Measurements from ENCODE around the gene RGS17.
A peak's percentile ranks its signal among the peaks of the same experiment; 100 is the strongest.
"Not testable (repeated sequence)": the region's sequence is repeated elsewhere in the genome, so short reads cannot be mapped to it uniquely, and the experiment has no call there.

Gene RGS17

GRCh38 chr6:153001767-153002612 is 129.1 kb downstream of the RGS17 start:
- Histone ChIP-seq H3K18ac (ENCODE audit: low read length) (peak overlapping the region; percentile 51), H2AFZ (ENCODE audit: low read length) (peak overlapping the region; percentile 37), H2BK5ac (ENCODE audit: low read length) (no peak overlapping the region), H3K27ac (replicated peaks; ENCODE audit: low read length) (no peak overlapping the region), H2BK12ac (ENCODE audit: low read length) (no peak overlapping the region), H3K36me3 (replicated peaks in 1 of 2; ENCODE audit: control insufficient read depth in 2 of 2, insufficient read depth in 2 of 2, low read length in 2 of 2) (peaks cover 6 to 35% of the 10 kb centered on the region in 2 donors), H3K4me2 (ENCODE audit: insufficient read depth, low read length, poor library complexity, severe bottlenecking) (peak overlapping the region; percentile 52), H3K79me1 (ENCODE audit: low read depth, low read length) (peaks cover 6% of the 10 kb centered on the region), H3K9ac (ENCODE audit: low read depth, low read length, poor library complexity) (peak overlapping the region; percentile 85), H2BK120ac (ENCODE audit: low read depth, low read length) (no peak overlapping the region), H3K4me1 (ENCODE audit: control insufficient read depth in 2 of 2, insufficient read depth in 1 of 2, low read depth in 1 of 2, low read length in 2 of 2) (peaks cover 2 to 14% of the 10 kb centered on the region in 2 donors), H3K4me3 (ENCODE audit: low read length in 2 of 2) (peak overlapping the region; percentile 70 to 90), H3K14ac (ENCODE audit: low read length) (no peak overlapping the region), H3K27me3 (ENCODE audit: control insufficient read depth in 3 of 3, insufficient read depth in 3 of 3, low read depth in 1 of 3, low read length in 3 of 3) (no peaks in the 10 kb centered on the region), H4K91ac (ENCODE audit: low read depth, low read length, poor library complexity) (no peak overlapping the region), H2BK15ac (ENCODE audit: low read length) (no peak overlapping the region), H3K23ac (ENCODE audit: low read depth, low read length, poor library complexity) (no peak overlapping the region), H4K8ac (ENCODE audit: low read depth, low read length) (no peak overlapping the region), H3K4ac (ENCODE audit: low read length) (no peak overlapping the region), H3K9me3 (replicated peaks in 1 of 2; ENCODE audit: control insufficient read depth in 2 of 2, insufficient read depth in 1 of 2, low read depth in 1 of 2, low read length in 2 of 2) (no peaks in the 10 kb centered on the region), H2AK5ac (ENCODE audit: low read depth, low read length) (no peak overlapping the region)
- DNase-seq (ENCODE audit: low spot score) = no peak
- no CpG with 5 or more reads among the region's 31 CpGs for WGBS, 2 donors (ENCODE audit: extremely low coverage in 2 of 2, insufficient read length in 2 of 2, insufficient replicate concordance in 1 of 2)

GRCh38 chr6:153000790-153001189 is 130.3 kb downstream of the RGS17 start:
- not testable (repeated sequence) for H3K23ac ChIP-seq (ENCODE audit: low read depth, low read length, poor library complexity); H3K18ac ChIP-seq (ENCODE audit: low read length); H3K9me3 ChIP-seq (replicated peaks in 1 of 2; ENCODE audit: control insufficient read depth in 2 of 2, insufficient read depth in 1 of 2, low read depth in 1 of 2, low read length in 2 of 2); DNase-seq (ENCODE audit: low spot score); H2AFZ ChIP-seq (ENCODE audit: low read length); H4K8ac ChIP-seq (ENCODE audit: low read depth, low read length); H2BK12ac ChIP-seq (ENCODE audit: low read length); H3K14ac ChIP-seq (ENCODE audit: low read length); H2BK15ac ChIP-seq (ENCODE audit: low read length); H2BK120ac ChIP-seq (ENCODE audit: low read depth, low read length); H3K27me3 ChIP-seq (ENCODE audit: control insufficient read depth in 3 of 3, insufficient read depth in 3 of 3, low read depth in 1 of 3, low read length in 3 of 3); H2AK5ac ChIP-seq (ENCODE audit: low read depth, low read length); H3K9ac ChIP-seq (ENCODE audit: low read depth, low read length, poor library complexity); H4K91ac ChIP-seq (ENCODE audit: low read depth, low read length, poor library complexity); H2BK5ac ChIP-seq (ENCODE audit: low read length); H3K4me2 ChIP-seq (ENCODE audit: insufficient read depth, low read length, poor library complexity, severe bottlenecking); H3K27ac ChIP-seq (replicated peaks; ENCODE audit: low read length); H3K79me1 ChIP-seq (ENCODE audit: low read depth, low read length); H3K4ac ChIP-seq (ENCODE audit: low read length)
- WGBS, 2 donors (ENCODE audit: extremely low coverage in 2 of 2, insufficient read length in 2 of 2, insufficient replicate concordance in 1 of 2) = no CpG with 5 or more reads among the region's 9 CpGs
- peak overlapping the region in 1 of 2 donors; percentile 70 for H3K4me3 ChIP-seq (ENCODE audit: low read length in 2 of 2)
- H3K36me3 ChIP-seq (replicated peaks in 1 of 2; ENCODE audit: control insufficient read depth in 2 of 2, insufficient read depth in 2 of 2, low read length in 2 of 2) = peaks cover 6 to 47% of the 10 kb centered on the region in 2 donors
- H3K4me1 ChIP-seq (ENCODE audit: control insufficient read depth in 2 of 2, insufficient read depth in 1 of 2, low read depth in 1 of 2, low read length in 2 of 2) = peaks cover 2 to 14% of the 10 kb centered on the region in 2 donors

- H2BK15ac ChIP-seq (ENCODE audit: low read length) = no peak overlapping the region
- H2BK5ac ChIP-seq (ENCODE audit: low read length) = no peak overlapping the region
- H3K18ac ChIP-seq (ENCODE audit: low read length) = no peak overlapping the region
- no peak overlapping the region for H3K4ac ChIP-seq (ENCODE audit: low read length)
- no peak overlapping the region for H3K14ac ChIP-seq (ENCODE audit: low read length)
- no peak overlapping the region for H3K4me3 ChIP-seq (ENCODE audit: low read length in 2 of 2)
- peaks cover 6 to 53% of the 10 kb centered on the region in 2 donors for H3K36me3 ChIP-seq (replicated peaks in 1 of 2; ENCODE audit: control insufficient read depth in 2 of 2, insufficient read depth in 2 of 2, low read length in 2 of 2)
- no peak overlapping the region for H4K91ac ChIP-seq (ENCODE audit: low read depth, low read length, poor library complexity)
- H3K4me1 ChIP-seq (ENCODE audit: control insufficient read depth in 2 of 2, insufficient read depth in 1 of 2, low read depth in 1 of 2, low read length in 2 of 2) = peaks cover 2 to 14% of the 10 kb centered on the region in 2 donors
- H3K79me1 ChIP-seq (ENCODE audit: low read depth, low read length) = peaks cover 6% of the 10 kb centered on the region
- H2AK5ac ChIP-seq (ENCODE audit: low read depth, low read length) = no peak overlapping the region
- H2BK12ac ChIP-seq (ENCODE audit: low read length) = no peak overlapping the region
- H2BK120ac ChIP-seq (ENCODE audit: low read depth, low read length) = no peak overlapping the region
- H3K4me2 ChIP-seq (ENCODE audit: insufficient read depth, low read length, poor library complexity, severe bottlenecking) = no peak overlapping the region
- H2AFZ ChIP-seq (ENCODE audit: low read length) = no peak overlapping the region
- no peak overlapping the region for H3K23ac ChIP-seq (ENCODE audit: low read depth, low read length, poor library complexity)
- no peak overlapping the region for H3K9ac ChIP-seq (ENCODE audit: low read depth, low read length, poor library complexity)
- H3K9me3 ChIP-seq (replicated peaks in 1 of 2; ENCODE audit: control insufficient read depth in 2 of 2, insufficient read depth in 1 of 2, low read depth in 1 of 2, low read length in 2 of 2) = no peaks in the 10 kb centered on the region
- DNase-seq (ENCODE audit: low spot score) = no peak
- no peak overlapping the region for H3K27ac ChIP-seq (replicated peaks; ENCODE audit: low read length)
- H3K27me3 ChIP-seq (ENCODE audit: control insufficient read depth in 3 of 3, insufficient read depth in 3 of 3, low read depth in 1 of 3, low read length in 3 of 3) = no peaks in the 10 kb centered on the region
- no peak overlapping the region for H4K8ac ChIP-seq (ENCODE audit: low read depth, low read length)
Observed at GRCh38 chr6:153000243-153000642, 130.8 kb downstream of the RGS17 start.

DNA sequence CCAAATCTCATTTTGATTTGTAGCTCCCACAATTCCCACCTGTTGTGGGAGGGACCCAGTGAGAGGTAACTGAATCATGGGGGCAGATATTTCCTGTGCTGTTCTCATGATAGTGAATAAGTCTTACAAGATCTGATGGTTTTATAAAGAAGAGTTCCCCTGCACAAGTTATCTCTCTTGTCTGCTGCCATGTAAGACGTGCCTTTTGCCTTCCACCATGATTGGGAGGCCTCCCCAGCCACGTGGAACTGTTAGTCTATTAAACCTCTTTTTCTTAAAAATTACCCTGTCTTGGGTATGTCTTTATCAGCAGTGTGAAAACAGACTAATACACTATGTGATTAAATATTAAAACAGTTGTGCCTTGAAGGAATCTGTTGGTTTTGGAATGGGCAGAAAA is 131.5 kb downstream of the RGS17 start:
- H3K4ac ChIP-seq (ENCODE audit: low read length); DNase-seq (ENCODE audit: low spot score); H2BK5ac ChIP-seq (ENCODE audit: low read length); H2BK12ac ChIP-seq (ENCODE audit: low read length); H3K4me3 ChIP-seq (ENCODE audit: low read length in 2 of 2); H3K23ac ChIP-seq (ENCODE audit: low read depth, low read length, poor library complexity); H3K79me1 ChIP-seq (ENCODE audit: low read depth, low read length); H3K18ac ChIP-seq (ENCODE audit: low read length); H3K4me2 ChIP-seq (ENCODE audit: insufficient read depth, low read length, poor library complexity, severe bottlenecking); H3K27ac ChIP-seq (replicated peaks; ENCODE audit: low read length); H3K9ac ChIP-seq (ENCODE audit: low read depth, low read length, poor library complexity); H3K27me3 ChIP-seq (ENCODE audit: control insufficient read depth in 3 of 3, insufficient read depth in 3 of 3, low read depth in 1 of 3, low read length in 3 of 3); H4K8ac ChIP-seq (ENCODE audit: low read depth, low read length); H2AFZ ChIP-seq (ENCODE audit: low read length); H2BK15ac ChIP-seq (ENCODE audit: low read length); H2BK120ac ChIP-seq (ENCODE audit: low read depth, low read length); H2AK5ac ChIP-seq (ENCODE audit: low read depth, low read length); H4K91ac ChIP-seq (ENCODE audit: low read depth, low read length, poor library complexity); H3K14ac ChIP-seq (ENCODE audit: low read length); H3K9me3 ChIP-seq (replicated peaks in 1 of 2; ENCODE audit: control insufficient read depth in 2 of 2, insufficient read depth in 1 of 2, low read depth in 1 of 2, low read length in 2 of 2): not testable (repeated sequence)
- peaks cover 6 to 60% of the 10 kb centered on the region in 2 donors for H3K36me3 ChIP-seq (replicated peaks in 1 of 2; ENCODE audit: control insufficient read depth in 2 of 2, insufficient read depth in 2 of 2, low read length in 2 of 2)
- no CpG with 5 or more reads among the region's 2 CpGs for WGBS, 2 donors (ENCODE audit: extremely low coverage in 2 of 2, insufficient read length in 2 of 2, insufficient replicate concordance in 1 of 2)
- peaks cover 2 to 13% of the 10 kb centered on the region in 2 donors for H3K4me1 ChIP-seq (ENCODE audit: control insufficient read depth in 2 of 2, insufficient read depth in 1 of 2, low read depth in 1 of 2, low read length in 2 of 2)

All from neuronal stem cell (in vitro differentiated cells).